OCI-LY7 (cell line): Measurements from ENCODE around the gene RSAD1.

Source experiments
- CTCF ChIP-seq: fragments of 200-600 bp; sonication (generic); conservative IDR thresholded peaks from 2 replicates; pipeline ENCODE4 v1.5.1; 2014; ENCODE audit warnings: mild to moderate bottlenecking, antibody characterized with exemption, low read length, moderate library complexity, mixed read lengths
- EZH2phosphoT487 ChIP-seq: fragments of 200-600 bp; sonication (generic); IDR thresholded peaks from 2 replicates; pipeline ENCODE4 v1.6.1; 2018; ENCODE audit warnings: low read depth, borderline replicate concordance, mild to moderate bottlenecking, mixed run types, antibody characterized with exemption, low read length, moderate library complexity, mixed read lengths

DNA sequence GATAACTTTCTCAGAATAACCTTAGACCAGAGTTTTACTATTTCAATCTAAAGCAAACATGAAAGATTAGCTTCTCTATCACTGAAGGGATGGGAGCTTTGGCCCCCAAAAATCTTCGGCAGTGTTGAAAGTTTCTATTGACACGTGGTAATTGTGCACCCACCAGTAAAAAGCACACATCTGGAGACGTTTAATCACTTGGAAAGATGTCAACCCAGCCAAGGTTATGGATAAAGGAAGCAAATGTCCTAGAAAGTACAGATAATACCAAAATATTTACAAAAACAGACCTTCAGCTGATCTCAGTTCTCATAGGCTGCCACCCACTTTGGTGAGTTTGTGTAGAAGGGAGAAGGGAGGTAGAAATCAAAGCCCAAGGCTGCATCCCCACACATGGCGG is 34.8 kb downstream of the RSAD1 start:
- TF ChIP-seq CTCF: no peak
- no peak for TF ChIP-seq EZH2phosphoT487
